ENCODE results near the gene EPN2. TPM values are rescaled to one million over a fixed set of nuclear protein-coding genes. Genes with fewer than 3 reads are reported as not detected.
"Not testable (repeated sequence)": the region's sequence is repeated elsewhere in the genome, so short reads cannot be mapped to it uniquely, and the experiment has no call there.

EPN2 gene
- total RNA-seq (10 to 100 TPM; 16.0 to 53.8 (median 21.1) TPM), polyA plus RNA-seq (10 to 100 TPM; 12.0 to 24.6 (median 23.9) TPM)
- long read RNA-seq, donor 1, full-length matches to known transcripts = 8 of 8 reads
- long read RNA-seq, donor 1, partial matches to known transcripts = 0 of 8 reads
- long read RNA-seq, donor 1, other reads (novel, unspliced or antisense) = 0 of 8 reads
- long read RNA-seq, donor 2, partial matches to known transcripts = 8 of 10 reads
- long read RNA-seq, donor 2, other reads (novel, unspliced or antisense) = 0 of 10 reads
- long read RNA-seq, donor 3, full-length matches to known transcripts = 5 of 13 reads
- long read RNA-seq, donor 3, partial matches to known transcripts = 8 of 13 reads
- long read RNA-seq, donor 3, other reads (novel, unspliced or antisense) = 0 of 13 reads
- long read RNA-seq, donor 4, transcript EPN2-221 (3 exons, 309 nt) = major isoform, 8 of 12 reads
- long read RNA-seq, donor 4, partial matches to known transcripts = 2 of 12 reads
- long read RNA-seq, donor 4, other reads (novel, unspliced or antisense) = 2 of 12 reads
- long read RNA-seq, donor 5, full-length matches to known transcripts = 23 of 48 reads
- long read RNA-seq, donor 5, partial matches to known transcripts = 5 of 48 reads
- long read RNA-seq, donor 5, other reads (novel, unspliced or antisense) = 20 of 48 reads
- long read RNA-seq, donor 6, transcript EPN2-221 (3 exons, 309 nt) = major isoform, 10 of 18 reads
- long read RNA-seq, donor 6, partial matches to known transcripts = 3 of 18 reads
- long read RNA-seq, donor 6, other reads (novel, unspliced or antisense) = 5 of 18 reads
- long read RNA-seq, donor 7, full-length matches to known transcripts = 4 of 4 reads
- long read RNA-seq, donor 7, partial matches to known transcripts = 0 of 4 reads
- long read RNA-seq, donor 7, other reads (novel, unspliced or antisense) = 0 of 4 reads
- long read RNA-seq, donor 8, full-length matches to known transcripts = 7 of 12 reads
- long read RNA-seq, donor 8, partial matches to known transcripts = 5 of 12 reads
- long read RNA-seq, donor 8, other reads (novel, unspliced or antisense) = 0 of 12 reads
- long read RNA-seq, donor 9, full-length matches to known transcripts = 6 of 6 reads
- long read RNA-seq, donor 9, partial matches to known transcripts = 0 of 6 reads
- long read RNA-seq, donor 9, other reads (novel, unspliced or antisense) = 0 of 6 reads
- long read RNA-seq, donor 10, partial matches to known transcripts = 0 of 2 reads
- long read RNA-seq, donor 10, other reads (novel, unspliced or antisense) = 0 of 2 reads

GRCh38 chr17:19237139-19237388, at the start of gene EPN2:
Gene EPN2, plus strand, starts transcription at chr17:19237366. Its CDS starts 45,754 bp downstream, at chr17:19283120.
- intact Hi-C loops (cut with DNase I) = not testable (repeated sequence)
- WGBS, 4 donors = 0% methylated on average over 2 to 19 of the region's 31 CpGs; no CpG with 5 or more reads in 2 of the 4 donors

GRCh38 chr17:19187883-19188869, 49.0 kb upstream of the EPN2 start:
- 0 to 1% (median 0%) methylated on average over 9 of the region's 62 CpGs; no CpG with 5 or more reads in 1 of the 4 donors for WGBS, 4 donors
- not testable (repeated sequence) for H3K4me3 ChIP-seq, DNase-seq

More at GRCh38 chr17:19237139-19237388, at the start of gene EPN2:
- Histone ChIP-seq H3K4me1 (replicated peaks in 1 of 2) (peaks cover 0 to 13% of the 10 kb centered on the region in 2 donors), H3K4me3 (peak within 1 kb of the TSS; percentile 49 to 99 (median 81)), H3K27ac (peak within 1 kb of the TSS in 4 of 5 donors; percentile 45 to 89 (median 63))
- H3K36me3 ChIP-seq (replicated peaks in 1 of 2); H3K9me3 ChIP-seq (replicated peaks in 1 of 3); H3K27me3 ChIP-seq: not testable (repeated sequence)
- DNase-seq = peak in 6 of 7 donors; percentile 43 to 76 (median 62)

GRCh38 chr17:19188870-19189708, 48.1 kb upstream of the EPN2 start:
- H3K27me3 ChIP-seq; intact Hi-C loops (cut with DNase I); H3K4me3 ChIP-seq; H3K27ac ChIP-seq; H3K9me3 ChIP-seq (replicated peaks in 1 of 3); DNase-seq; H3K36me3 ChIP-seq (replicated peaks in 1 of 2); H3K4me1 ChIP-seq (replicated peaks in 1 of 2): not testable (repeated sequence)
- no CpG with 5 or more reads among the region's 39 CpGs for WGBS, 4 donors

More at GRCh38 chr17:19187883-19188869, 49.0 kb upstream of the EPN2 start:
- H3K36me3 ChIP-seq (replicated peaks in 1 of 2); intact Hi-C loops (cut with DNase I); H3K4me1 ChIP-seq (replicated peaks in 1 of 2); H3K27me3 ChIP-seq; H3K27ac ChIP-seq; H3K9me3 ChIP-seq (replicated peaks in 1 of 3): not testable (repeated sequence)

- H3K36me3 ChIP-seq (replicated peaks in 1 of 2); intact Hi-C loops (cut with DNase I); H3K4me3 ChIP-seq; H3K27ac ChIP-seq; H3K9me3 ChIP-seq (replicated peaks in 1 of 3); H3K4me1 ChIP-seq (replicated peaks in 1 of 2); DNase-seq; H3K27me3 ChIP-seq: not testable (repeated sequence)
- no CpG with 5 or more reads among the region's 36 CpGs for WGBS, 4 donors
These were observed 47.3 kb upstream of the EPN2 start for GRCh38 chr17:19189781-19190405.

- WGBS, 4 donors = 0% methylated on average over 1 of the region's 33 CpGs; no CpG with 5 or more reads in 3 of the 4 donors
- DNase-seq = peak in 6 of 7 donors; percentile 1 to 65 (median 16)
- H3K4me3 ChIP-seq = peak overlapping the region in 1 of 4 donors; percentile 41
These were observed 40.6 kb upstream of the EPN2 start for GRCh38 chr17:19196382-19197204.

GRCh38 chr17:19202448-19202847, 34.7 kb upstream of the EPN2 start:
- DNase-seq; H3K27me3 ChIP-seq; H3K4me3 ChIP-seq; intact Hi-C loops (cut with DNase I); H3K36me3 ChIP-seq (replicated peaks in 1 of 2); H3K9me3 ChIP-seq (replicated peaks in 1 of 3); H3K4me1 ChIP-seq (replicated peaks in 1 of 2); H3K27ac ChIP-seq: not testable (repeated sequence)
- WGBS, 4 donors = no CpG with 5 or more reads among the region's 20 CpGs

More at GRCh38 chr17:19196382-19197204, 40.6 kb upstream of the EPN2 start:
- H3K36me3 ChIP-seq (replicated peaks in 1 of 2); H3K9me3 ChIP-seq (replicated peaks in 1 of 3); intact Hi-C loops (cut with DNase I); H3K27me3 ChIP-seq; H3K4me1 ChIP-seq (replicated peaks in 1 of 2): not testable (repeated sequence)
- H3K27ac ChIP-seq = peak overlapping the region in 1 of 5 donors; percentile 61

GRCh38 chr17:19203429-19203828, 33.7 kb upstream of the EPN2 start:
- no CpG with 5 or more reads among the region's 3 CpGs for WGBS, 4 donors
- H3K9me3 ChIP-seq (replicated peaks in 1 of 3); H3K4me3 ChIP-seq; H3K36me3 ChIP-seq (replicated peaks in 1 of 2); H3K27ac ChIP-seq; H3K4me1 ChIP-seq (replicated peaks in 1 of 2); intact Hi-C loops (cut with DNase I); H3K27me3 ChIP-seq; DNase-seq: not testable (repeated sequence)

All from adrenal gland (tissue), 19 donors.